WERI-Rb-1 (cell line): Measurements from ENCODE around the gene IL2RG.

ENCODE experiments used
- DNase-seq: peaks from one replicate; pipeline ENCODE4 v3.0.0-alpha.2; 2020
- H3K27ac ChIP-seq: fragments of 250-450 bp; sonication (Bioruptor Pico); 2 replicates; pipeline ENCODE4 v1.5.1; 2020; ENCODE audit warnings: mild to moderate bottlenecking, moderate library complexity
- H3K27me3 ChIP-seq: fragments of 250-450 bp; sonication (Bioruptor Pico); 2 replicates; pipeline ENCODE4 v1.5.1; 2021; ENCODE audit warnings: mild to moderate bottlenecking, low read depth, moderate library complexity; ENCODE audit not compliant: insufficient read depth, severe bottlenecking
- H3K36me3 ChIP-seq: fragments of 250-450 bp; sonication (Bioruptor Pico); 2 replicates; pipeline ENCODE4 v1.5.1; 2020; ENCODE audit warnings: mild to moderate bottlenecking, moderate library complexity
- H3K4me3 ChIP-seq: 2 replicates; pipeline ENCODE4 v1.5.1; 2011; ENCODE audit warnings: low read depth, mild to moderate bottlenecking, control low read depth, low read length
- H3K9me3 ChIP-seq: fragments of 250-450 bp; sonication (Bioruptor Pico); 2 replicates; pipeline ENCODE4 v1.5.1; 2021; ENCODE audit warnings: mild to moderate bottlenecking, moderate library complexity; ENCODE audit not compliant: severe bottlenecking
- CTCF ChIP-seq: IDR thresholded peaks from 2 replicates; pipeline ENCODE4 v1.5.1; 2011; ENCODE audit warnings: low read depth, mild to moderate bottlenecking, control low read depth, inconsistent platforms, low read length

IL2RG gene

GRCh38 chrX:71151366-71151765 lies 40.0 kb upstream of the IL2RG start:
- no peak overlapping the region for H3K27ac ChIP-seq
- no peaks in the 10 kb centered on the region for H3K9me3 ChIP-seq
- DNase-seq: no peak
- no peaks in the 10 kb centered on the region for H3K36me3 ChIP-seq
- no peak overlapping the region for H3K4me3 ChIP-seq
- no peak for TF ChIP-seq CTCF
- peaks cover 18% of the 10 kb centered on the region for H3K27me3 ChIP-seq

- Histone ChIP-seq H3K27me3 (peaks cover 18% of the 10 kb centered on the region), H3K9me3 (no peaks in the 10 kb centered on the region), H3K27ac (no peak overlapping the region), H3K36me3 (no peaks in the 10 kb centered on the region), H3K4me3 (no peak overlapping the region)
- no peak for DNase-seq
- TF ChIP-seq CTCF: no peak
These were observed 36.9 kb upstream of the IL2RG start for GRCh38 chrX:71148278-71148663.

- Histone ChIP-seq H3K27ac (no peak overlapping the region), H3K9me3 (no peaks in the 10 kb centered on the region), H3K4me3 (no peak overlapping the region), H3K27me3 (peaks cover 17% of the 10 kb centered on the region), H3K36me3 (no peaks in the 10 kb centered on the region)
- no peak for DNase-seq
- no peak for TF ChIP-seq CTCF
These were observed 36.3 kb upstream of the IL2RG start for GRCh38 chrX:71147496-71148277.

- Histone ChIP-seq H3K9me3 (no peaks in the 10 kb centered on the region), H3K27ac (no peak within 1 kb of the TSS), H3K27me3 (peaks cover 14% of the 10 kb centered on the region), H3K36me3 (no peaks in the 10 kb centered on the region), H3K4me3 (peak within 1 kb of the TSS; percentile 32)
- TF ChIP-seq CTCF: no peak
- DNase-seq: peak; percentile 13
These were observed 33.3 kb upstream of the IL2RG start, which contains the start of gene NLGN3 for GRCh38 chrX:71144651-71145050. TSS of gene NLGN3 (plus strand) at chrX:71144841. CDS start at chrX:71147750, 2,909 bp downstream.

GRCh38 chrX:71143508-71143907 lies 32.1 kb upstream of the IL2RG start:
- no peak overlapping the region for H3K4me3 ChIP-seq
- no peak for DNase-seq
- peaks cover 11% of the 10 kb centered on the region for H3K27me3 ChIP-seq
- H3K27ac ChIP-seq: no peak overlapping the region
- peaks cover 5% of the 10 kb centered on the region; the same call in 1 of the 2 replicates for H3K36me3 ChIP-seq
- no peaks in the 10 kb centered on the region for H3K9me3 ChIP-seq
- no peak for TF ChIP-seq CTCF

- TF ChIP-seq CTCF: no peak
- H3K9me3 ChIP-seq: no peaks in the 10 kb centered on the region
- H3K27me3 ChIP-seq: peaks cover 4% of the 10 kb centered on the region
- H3K4me3 ChIP-seq: no peak overlapping the region
- H3K27ac ChIP-seq: no peak overlapping the region
- peaks cover 16% of the 10 kb centered on the region for H3K36me3 ChIP-seq
- no peak for DNase-seq
These were observed 29.1 kb upstream of the IL2RG start for GRCh38 chrX:71140440-71140839.
